ENCODE data around the gene PLEKHA4. TPM values are rescaled to one million over a fixed set of nuclear protein-coding genes. Genes with fewer than 3 reads are reported as not detected.
"Not testable (repeated sequence)": the region's sequence is repeated elsewhere in the genome, so short reads cannot be mapped to it uniquely, and the experiment has no call there.

The PLEKHA4 gene
- total RNA-seq, 1 donor from 2014 or later, result 44.9 TPM

DNA sequence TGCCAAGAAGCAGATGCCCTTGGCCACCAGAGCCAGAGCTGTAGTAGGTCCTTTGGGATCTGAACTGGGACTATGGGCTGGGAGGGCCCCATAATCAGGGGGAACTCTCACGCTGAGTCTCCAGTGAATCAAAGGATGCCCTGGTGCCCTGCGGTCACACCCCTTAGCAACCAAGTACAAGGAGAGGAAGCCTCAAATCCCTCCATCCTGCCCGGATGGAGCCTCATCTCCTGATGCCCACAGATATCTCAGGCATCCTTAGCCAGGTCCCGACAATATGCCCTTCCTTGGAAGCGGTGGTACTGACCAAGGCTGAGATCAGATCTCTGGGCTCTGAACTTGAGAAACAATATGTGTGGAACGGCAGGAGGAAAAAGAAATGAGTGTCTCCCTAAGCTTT lies 1.7 kb downstream of the PLEKHA4 start:
- DNase-seq (ENCODE audit: low spot score), result no peak

DNA sequence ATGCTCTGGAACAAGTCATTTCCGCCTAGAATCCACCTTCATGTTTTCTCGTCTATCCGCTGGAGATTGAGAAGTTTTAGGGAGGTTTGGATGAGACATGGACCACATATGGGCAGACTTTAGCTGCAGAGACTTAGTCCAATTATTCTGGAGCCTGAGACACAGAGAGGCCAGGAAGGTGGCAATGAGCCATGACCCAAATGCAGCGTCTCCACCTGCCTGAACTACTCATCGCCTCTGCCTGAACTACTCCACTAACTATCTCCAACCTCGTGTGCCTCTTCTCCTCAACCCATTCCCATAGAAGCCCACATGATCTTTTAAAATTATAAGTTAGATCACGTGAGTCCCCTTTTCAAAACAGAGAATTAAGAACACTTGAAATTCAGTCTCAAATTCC lies 5.6 kb downstream of the PLEKHA4 start:
- DNase-seq (ENCODE audit: low spot score), result no peak

DNA sequence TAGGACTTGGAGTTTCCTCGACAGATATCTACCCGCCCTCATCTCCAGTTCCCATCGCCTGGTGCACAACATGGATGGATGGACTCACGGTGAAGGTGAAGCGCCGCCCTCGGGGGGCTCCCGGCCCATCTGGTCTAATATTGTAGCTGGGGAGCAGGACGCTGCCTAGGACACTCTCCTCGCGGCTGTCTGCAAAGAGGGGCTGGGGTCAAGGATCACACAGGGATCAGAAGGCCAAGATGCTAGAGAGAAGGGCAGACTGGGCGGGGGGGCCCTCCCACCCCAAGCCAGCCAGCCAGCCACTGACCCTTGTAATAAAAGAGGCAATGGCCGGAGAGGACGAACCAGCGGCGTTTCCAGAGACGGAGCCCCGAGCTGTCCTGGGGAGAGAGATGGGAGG lies 7.1 kb downstream of the PLEKHA4 start:
- DNase-seq (ENCODE audit: low spot score), result no peak

DNA sequence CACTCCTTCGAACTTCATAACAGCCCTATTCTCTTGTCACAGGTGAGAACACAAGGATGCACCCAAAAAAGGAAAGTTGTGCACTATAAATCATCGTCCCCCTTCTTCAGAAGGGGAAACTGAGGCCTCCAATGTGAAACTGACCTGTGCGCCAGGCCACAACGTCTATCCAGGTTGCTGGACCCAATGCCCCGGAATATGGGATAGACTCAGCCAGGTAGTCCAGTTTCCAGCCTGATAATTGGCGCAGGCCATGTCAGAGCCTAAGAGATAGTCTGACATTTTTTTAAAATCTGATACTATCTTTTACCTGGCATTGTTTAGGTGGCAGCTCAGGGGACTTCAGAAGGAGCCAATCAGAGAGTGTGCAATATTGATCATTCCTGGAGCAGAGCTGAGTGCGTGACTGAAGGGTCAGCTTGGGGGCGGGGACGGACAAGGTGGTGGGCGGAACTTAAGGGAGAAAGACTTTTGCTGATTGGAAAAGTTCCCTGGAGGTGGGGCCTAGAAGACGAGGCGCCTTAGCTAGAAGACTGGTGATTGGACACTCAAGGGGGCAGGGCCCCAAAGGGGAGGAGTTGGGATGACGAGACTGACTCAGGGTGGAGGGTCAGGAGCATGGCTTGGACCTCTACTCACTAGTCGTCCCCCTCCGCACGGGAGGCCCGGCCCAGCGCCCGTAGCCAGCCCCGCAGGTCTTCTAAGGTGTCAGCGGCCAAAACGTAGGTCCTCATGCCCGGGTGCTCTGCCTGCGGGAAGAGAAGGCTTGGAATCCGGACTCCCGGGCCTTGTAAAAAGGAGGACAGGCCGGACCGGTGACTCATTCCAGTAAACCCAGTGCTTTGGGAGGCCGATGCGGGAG lies 8.5 kb downstream of the PLEKHA4 start:
- no peak for DNase-seq (ENCODE audit: low spot score)

DNA sequence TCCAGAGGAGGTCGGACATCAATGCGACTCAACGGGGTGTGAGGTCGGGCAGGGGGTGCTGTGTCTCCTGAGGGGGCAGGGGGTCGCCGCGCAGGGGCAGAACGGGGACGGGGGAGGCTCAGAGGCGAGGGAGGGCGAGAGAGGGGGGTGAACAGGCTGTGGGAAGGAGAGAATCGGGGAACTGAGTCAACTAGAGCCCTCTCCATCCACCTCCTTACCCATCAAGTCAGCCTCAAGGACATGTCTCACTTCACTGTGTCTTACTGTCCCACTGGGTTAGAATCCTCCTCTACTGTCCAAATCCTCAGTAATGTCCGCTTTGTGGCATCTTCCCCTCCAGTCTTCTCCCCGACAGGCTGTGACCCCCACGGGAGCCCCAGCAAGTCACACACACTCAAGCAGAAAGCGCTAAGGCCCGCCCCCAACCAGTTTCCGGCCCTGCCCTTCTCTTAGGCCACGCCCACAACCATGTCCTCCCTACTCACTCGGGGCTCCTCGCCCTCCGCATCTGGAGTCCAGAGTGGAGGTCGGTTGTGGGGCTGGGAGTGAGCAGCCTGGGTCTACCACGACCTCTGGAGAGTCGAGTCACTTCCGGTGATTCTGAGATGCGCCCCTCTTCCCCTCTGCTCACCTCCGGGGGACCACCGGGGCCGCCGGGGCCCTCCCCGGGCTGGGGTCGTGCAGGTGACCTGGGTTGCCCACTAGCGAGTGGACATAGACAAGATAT lies 9.3 kb downstream of the PLEKHA4 start:
- no peak for DNase-seq (ENCODE audit: low spot score)

DNA sequence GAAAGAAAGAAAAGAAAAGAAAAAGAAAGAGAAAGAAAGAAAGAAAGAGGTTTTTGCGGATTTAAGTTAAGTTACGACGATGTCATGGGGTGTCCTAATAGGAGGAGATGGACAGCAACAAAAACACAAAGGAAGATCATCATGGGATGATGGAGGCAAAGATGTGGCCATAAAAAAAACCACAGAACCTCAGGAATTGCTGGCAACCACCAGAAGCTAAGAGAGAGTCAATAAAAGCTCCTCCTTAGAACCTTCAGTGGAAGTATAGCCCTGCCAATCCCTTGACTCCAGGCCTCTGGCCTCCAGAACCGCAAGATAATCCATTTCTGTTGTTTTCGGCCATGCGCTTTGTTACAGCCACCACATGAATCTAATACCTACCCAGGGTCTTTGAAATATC lies 11.5 kb downstream of the PLEKHA4 start:
- DNase-seq (ENCODE audit: low spot score), result no peak

DNA sequence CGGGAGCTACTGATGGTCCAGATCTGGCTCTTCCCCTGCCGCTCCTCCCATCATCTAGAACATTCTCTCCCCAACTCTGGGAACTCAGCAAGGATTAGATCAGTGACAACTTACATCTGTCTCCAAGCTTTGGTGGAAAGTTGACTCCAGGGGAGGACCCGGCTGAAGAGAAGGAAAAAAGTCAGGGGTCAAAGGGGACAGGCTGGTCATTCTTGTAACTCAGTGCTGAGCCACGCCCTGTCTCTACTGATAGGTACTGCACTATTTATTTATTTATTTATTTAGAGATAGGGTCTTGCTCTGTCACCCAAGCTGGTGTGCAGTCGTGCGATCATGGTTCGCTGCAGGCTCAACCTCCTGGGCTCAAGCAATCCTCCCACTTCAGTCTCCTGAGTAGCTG lies 14.3 kb downstream of the PLEKHA4 start:
- no peak for DNase-seq (ENCODE audit: low spot score)

DNA sequence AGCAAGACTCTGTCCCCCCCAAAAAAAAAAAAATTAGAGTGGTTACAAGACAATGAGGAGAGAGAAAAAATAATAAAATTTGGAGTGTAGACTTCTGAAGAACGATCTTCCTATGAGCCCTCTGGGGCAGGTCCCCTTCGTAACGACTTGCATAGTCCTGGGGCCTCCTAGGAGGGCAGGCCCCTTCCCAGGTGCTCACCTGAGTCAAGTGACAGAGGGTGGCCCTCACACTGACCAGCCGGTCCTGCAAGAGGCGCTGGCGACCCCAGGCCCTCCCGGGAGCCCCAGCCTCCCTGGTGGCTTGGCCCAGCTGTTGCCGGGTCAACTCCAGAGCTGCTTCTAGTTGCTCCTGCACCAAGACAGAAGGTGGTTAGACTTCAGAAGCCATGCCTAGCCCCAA lies 14.9 kb downstream of the PLEKHA4 start:
- no peak for DNase-seq (ENCODE audit: low spot score)

DNA sequence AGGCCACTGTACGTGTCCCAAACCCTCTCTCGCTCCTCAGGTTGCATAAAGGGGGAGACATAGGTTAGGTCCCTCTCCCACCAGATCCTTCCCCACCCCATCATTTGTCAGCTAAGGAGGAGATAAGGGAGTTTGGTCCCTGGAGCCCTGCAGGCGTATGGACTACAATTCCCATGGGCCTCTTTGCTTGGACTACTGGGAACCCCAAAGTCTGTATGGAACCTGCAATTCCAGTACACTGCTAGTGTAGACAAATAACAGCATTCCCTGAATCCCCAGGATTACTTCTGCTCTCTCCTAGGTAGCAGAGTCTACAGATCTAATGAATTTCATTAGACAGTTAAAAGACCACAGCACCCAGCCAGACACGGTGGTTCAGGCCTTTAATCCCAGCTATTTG lies 16.1 kb downstream of the PLEKHA4 start:
- DNase-seq (ENCODE audit: low spot score), result no peak

DNA sequence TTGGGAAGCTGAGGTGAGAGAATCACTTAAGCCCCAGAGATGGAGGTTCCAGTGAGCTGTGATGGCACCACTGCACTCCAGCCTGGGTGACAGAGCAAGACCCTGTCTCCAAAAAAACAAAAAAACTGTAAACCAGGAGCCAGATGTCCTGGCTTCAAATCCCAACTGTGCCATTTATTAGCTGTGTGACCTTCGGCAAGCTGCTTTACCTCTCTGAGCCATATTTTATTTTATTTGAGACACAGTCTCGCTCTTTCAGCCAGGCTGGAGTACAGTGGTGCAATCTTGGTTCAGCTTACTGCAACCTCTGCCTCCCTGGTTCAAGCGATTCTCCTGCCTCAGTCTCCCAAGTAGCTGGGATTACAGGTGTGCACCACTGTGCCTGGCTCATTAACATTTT lies 21.8 kb downstream of the PLEKHA4 start:
- DNase-seq (ENCODE audit: low spot score), result not testable (repeated sequence)

DNA sequence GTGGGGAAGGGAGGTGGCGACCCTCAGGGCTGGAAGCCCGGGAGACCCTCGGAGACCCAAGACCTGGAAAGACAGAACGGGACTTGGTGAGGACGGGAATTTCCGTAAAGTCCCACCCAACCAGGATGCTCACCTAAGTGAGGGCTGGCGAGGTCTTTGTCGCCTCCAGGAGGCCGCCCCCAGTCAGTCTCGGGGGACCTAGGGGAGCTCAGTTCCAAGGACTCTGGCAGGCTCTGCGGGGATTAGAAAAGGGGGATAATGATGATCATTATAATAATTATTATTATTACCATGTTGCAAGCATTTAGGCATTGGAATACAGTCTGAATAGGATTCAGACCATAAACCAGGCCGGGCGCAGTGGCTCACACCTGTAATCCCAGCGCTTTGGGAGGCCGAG lies 23.0 kb downstream of the PLEKHA4 start:
- DNase-seq (ENCODE audit: low spot score), result no peak

DNA sequence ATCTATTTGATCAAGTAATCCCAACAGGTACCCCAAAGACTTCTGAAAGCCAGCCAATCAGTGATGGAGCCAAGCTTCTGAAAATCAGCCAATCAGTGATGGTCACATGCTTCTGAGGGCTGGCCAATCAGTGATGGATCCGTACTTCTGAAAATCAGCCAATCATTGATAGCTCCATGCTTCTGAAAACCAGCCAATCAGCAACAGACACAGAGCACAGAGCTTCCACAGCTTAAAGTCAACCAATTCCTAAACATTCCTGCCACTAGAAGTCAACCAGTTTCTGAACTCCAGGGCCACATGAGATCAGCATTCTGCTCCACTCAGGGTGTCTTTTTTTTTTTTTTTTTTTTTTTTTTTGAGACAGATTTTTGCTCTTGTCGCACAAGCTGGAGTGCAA lies 23.9 kb downstream of the PLEKHA4 start:
- no peak for DNase-seq (ENCODE audit: low spot score)

DNA sequence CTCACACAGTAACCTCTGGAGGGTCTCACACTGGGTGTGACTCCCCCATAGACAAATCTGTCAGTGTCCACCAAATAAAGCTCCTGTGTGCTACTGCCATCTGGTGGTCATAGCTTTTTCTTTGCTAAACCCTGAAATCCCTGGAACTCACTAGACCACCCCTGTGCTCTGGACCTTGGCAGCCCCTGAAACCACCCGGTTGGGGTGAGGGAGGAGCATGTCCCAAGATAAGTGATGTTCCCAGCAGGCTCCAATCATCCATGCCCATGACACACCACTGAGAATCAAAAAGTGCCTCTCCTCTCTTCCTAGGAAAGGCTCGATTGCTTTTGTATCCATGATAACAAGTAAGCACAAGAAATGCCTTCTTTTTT lies 25.6 kb downstream of the PLEKHA4 start:
- no peak for DNase-seq (ENCODE audit: low spot score)

DNA sequence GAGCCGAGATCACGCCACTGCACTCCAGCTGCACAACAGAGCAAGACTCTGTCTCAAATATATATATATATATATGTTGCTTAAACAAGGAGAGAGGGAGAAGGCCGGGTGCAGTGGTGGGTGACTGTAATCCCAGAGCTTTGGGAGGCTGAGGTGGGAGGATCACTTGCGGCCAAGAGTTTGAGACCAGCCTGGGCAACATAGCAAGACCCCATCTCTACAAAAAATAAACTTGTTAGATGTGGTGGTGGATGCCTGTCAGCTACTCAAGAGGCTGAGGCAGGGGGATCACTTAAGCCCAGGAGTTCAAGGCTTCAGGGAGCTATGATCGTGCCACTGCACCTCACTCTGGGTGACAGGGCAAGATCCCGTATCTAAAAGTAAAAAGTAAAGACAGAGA lies 26.8 kb downstream of the PLEKHA4 start:
- DNase-seq (ENCODE audit: low spot score), result no peak

DNA sequence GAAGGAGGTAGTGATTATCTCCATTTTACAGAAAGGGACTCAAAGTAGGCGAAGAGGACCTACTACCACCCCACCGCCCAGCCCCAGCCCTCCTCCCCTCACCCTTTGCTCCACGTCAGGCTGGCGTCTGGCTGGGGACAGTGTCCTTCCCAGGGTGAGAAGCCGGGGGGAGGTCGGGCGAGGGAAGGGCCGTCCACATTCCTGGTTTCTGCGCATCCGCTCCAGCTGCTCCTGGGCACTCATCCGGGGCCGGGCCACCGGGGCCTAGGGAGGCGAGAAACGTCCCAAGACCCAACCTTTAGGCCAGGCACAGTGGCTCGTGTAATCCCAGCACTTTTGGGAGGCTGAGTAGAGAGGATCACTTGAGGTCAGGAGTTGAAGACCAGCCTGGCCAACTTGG lies 27.4 kb downstream of the PLEKHA4 start:
- DNase-seq (ENCODE audit: low spot score), result no peak

DNA sequence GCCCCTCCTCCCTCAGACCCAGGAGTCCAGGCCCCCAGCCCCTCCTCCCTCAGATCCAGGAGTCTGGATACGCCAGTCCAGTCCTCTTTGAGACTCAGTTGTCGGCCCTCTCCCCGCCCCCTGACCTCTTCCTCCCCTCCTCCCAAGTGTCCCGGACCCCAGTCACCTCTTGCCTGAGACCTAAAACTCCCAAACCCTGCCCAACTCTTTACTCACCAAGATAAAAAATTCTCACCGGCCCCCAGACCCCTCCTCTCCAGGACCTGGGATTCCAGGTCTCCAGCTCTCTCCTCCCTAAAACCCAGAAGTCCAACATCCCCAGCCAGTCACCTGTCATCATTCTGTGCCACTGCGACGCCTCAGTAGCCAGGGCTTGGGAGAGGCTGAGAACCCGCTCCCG lies 30.7 kb downstream of the PLEKHA4 start:
- no peak for DNase-seq (ENCODE audit: low spot score)

DNA sequence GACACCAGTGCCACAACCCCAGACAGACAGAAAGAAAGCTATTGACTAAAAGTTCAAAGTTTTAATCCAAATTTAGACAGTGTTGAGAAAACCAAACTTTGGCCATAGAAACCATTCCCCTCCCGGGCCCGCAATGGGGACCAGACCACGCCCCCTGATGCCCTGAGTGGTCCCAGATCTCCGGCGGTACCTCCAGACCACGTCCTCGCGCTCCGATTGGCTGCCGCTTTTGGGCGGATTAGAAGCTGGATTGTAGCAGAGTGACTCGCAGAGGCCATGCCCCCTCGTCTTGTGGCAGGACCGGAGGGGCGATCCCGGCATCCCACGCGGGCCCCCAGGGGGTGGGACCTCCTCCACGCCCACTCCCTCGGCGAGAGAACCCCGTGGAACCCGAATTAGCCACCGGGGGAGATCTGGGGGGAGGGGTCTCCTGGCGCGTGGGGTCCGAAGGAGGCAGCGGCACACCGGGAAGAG lies 31.3 kb downstream of the PLEKHA4 start:
- DNase-seq (ENCODE audit: low spot score), result peak; percentile 93

DNA sequence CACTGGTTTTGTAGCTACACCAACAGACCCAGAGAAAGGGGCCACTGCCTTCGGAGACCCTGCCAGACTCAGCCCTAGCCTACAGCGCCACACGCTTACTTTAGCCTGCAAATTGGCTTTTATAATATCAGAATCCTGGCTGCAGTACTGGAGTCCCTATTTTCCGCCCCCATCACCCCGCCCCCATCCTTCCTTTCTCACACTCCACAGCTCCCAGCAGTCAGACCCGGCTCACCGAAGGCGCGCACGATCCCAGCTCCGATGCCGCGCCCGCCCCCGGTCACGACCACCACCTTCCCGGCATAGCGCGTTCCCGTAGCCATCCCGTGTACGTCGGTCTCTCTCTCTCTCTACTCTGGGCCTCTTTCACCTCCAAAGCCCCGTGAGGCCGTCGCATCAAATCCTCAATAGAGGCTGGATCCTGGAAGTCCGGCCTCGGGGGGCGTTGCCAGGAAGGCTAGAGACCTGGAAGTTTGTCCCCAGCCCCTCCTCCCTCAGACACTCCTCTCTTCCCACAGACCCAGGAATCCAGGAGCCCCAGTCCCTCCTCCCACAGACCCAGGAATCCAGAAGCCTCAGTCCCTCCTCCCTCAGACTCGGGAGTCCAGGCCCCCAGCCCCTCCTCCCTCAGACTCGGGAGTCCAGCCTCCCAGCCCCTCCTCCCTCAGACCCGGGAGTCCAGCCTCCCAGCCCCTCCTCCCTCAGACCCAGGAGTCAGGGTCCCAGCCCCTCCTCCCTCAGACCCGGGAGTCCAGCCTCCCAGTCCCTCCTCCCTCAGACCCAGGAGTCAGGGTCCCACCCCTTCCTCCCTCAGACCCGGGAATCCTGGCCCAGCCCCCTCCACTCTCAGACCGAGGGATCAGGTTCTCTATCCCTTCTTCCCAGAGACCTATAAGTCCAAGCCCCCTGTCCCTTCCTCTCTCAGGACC lies 32.1 kb downstream of the PLEKHA4 start, which contains the start of gene HSD17B14:
TSS of gene HSD17B14 (minus strand) at position 403 of the 929 bp plus-strand sequence. CDS start at position 323, 80 bp downstream.
- no peak for DNase-seq (ENCODE audit: low spot score)

DNA sequence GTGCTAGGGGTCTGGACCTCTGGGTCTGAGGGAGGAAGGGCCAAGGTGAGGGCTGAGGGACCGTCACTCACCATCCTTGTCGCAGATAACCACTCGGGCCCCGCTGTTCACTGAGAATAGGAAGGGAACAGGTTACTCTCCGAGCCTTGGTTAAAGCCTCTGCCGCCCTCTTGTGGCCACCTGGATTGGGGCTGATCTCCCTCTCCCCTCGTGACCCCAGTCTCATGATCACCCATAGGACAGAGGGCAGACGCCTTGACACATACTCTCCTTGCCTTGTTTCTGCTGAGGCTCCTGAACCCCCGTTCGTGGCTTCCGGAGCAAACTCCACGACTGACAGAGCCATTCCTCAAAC lies 32.7 kb downstream of the PLEKHA4 start:
- peak; percentile 94 for DNase-seq (ENCODE audit: low spot score)

DNA sequence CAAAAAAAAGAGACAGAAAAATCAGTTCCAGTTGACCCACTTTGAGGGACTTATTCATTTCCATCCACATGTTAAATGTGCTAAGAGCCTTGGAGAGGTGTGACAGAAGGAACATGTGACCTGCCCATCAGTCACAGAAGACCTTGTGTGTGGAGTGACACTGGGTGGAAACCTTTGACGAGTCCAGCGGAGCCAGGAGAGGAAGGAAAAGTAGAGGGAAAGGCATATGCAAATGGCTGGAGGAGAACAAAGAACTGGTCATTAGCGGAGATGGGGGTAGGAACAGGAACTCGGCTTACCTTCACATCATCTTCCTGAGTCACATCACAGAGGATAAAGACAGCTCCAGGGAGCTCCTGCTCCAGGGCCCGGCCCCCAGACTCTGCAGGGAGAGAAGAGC lies 34.4 kb downstream of the PLEKHA4 start:
- no peak for DNase-seq (ENCODE audit: low spot score)

DNA sequence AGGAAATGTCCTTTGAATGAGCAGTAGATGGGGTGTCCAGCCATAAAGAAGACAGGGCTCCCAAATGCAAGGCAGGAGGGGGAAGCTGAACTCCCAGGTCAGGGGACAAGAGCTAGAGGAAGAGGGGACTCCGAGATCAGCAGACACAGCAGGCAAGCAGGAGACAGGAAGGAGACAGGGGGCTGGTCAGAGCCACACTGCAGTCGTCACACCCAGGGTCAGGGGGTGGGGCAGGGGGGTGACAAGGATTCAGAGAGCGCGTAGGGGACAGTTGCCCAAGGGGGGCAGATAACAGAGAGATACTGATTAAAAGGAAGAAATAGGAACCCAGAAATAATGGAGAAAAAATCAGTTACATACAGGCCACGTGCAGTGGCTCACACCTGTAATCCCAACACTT lies 35.4 kb downstream of the PLEKHA4 start:
- no peak for DNase-seq (ENCODE audit: low spot score)

DNA sequence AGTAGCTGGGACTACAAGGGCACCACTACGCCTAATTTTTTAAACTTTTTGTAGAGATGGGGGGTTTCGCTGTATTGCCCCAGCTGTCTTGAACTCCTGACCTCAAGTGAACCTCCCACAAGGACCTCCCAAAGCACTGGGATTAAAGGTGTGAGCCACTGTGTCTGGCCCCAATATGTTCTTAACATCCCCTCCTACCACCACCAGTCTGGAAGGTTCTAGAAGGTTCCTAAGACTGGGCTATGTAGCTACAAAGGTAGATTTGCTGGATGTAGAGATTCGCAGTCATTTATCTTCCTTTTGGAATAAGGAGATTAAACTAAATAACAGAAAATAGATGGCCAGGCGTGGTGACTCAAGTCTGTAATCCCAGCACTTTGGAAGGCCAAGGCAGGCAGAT lies 37.5 kb downstream of the PLEKHA4 start:
- DNase-seq (ENCODE audit: low spot score), result no peak
